Trophoblast cell (in vitro differentiated cells and primary cell): Measurements from ENCODE around the gene FBXL19.

Experiments used
- DNase-seq, 2 donors: peaks; one replicate each; pipeline ENCODE4 v3.0.0-alpha.2; 2016
- H2AFZ ChIP-seq: 2 replicates; pipeline ENCODE4 v1.6.1; 2013; ENCODE audit warnings: low read length, moderate library complexity, mild to moderate bottlenecking; ENCODE audit not compliant: insufficient read depth, poor library complexity
- H2AK5ac ChIP-seq: 2 replicates; pipeline ENCODE4 v1.6.1; 2013; ENCODE audit warnings: mild to moderate bottlenecking, low read length
- H2BK120ac ChIP-seq: 2 replicates; pipeline ENCODE4 v1.6.1; 2013; ENCODE audit warnings: low read length, mild to moderate bottlenecking, moderate library complexity; ENCODE audit not compliant: insufficient read depth, poor library complexity
- H2BK12ac ChIP-seq: 2 replicates; pipeline ENCODE4 v1.6.1; 2013; ENCODE audit warnings: mild to moderate bottlenecking, low read length, moderate library complexity
- H2BK5ac ChIP-seq: 2 replicates; pipeline ENCODE4 v1.6.1; 2013; ENCODE audit warnings: low read length, low read depth, moderate library complexity, mild to moderate bottlenecking; ENCODE audit not compliant: poor library complexity
- H3K14ac ChIP-seq: 2 replicates; pipeline ENCODE4 v1.6.1; 2013; ENCODE audit warnings: mild to moderate bottlenecking, low read length
- H3K18ac ChIP-seq: 2 replicates; pipeline ENCODE4 v1.6.1; 2013; ENCODE audit warnings: mild to moderate bottlenecking, low read length
- H3K23ac ChIP-seq: 2 replicates; pipeline ENCODE4 v1.6.1; 2013; ENCODE audit warnings: low read length
- H3K27ac ChIP-seq: 2 replicates; pipeline ENCODE4 v1.5.1; 2013; ENCODE audit warnings: low read depth, mild to moderate bottlenecking, inconsistent platforms, low read length, moderate library complexity
- H3K27me3 ChIP-seq: 2 replicates; pipeline ENCODE4 v1.6.1; 2013; ENCODE audit warnings: inconsistent platforms, mild to moderate bottlenecking, low read length, moderate library complexity; ENCODE audit not compliant: insufficient read depth
- H3K36me3 ChIP-seq, 2 experiments: 1 replicate in 1 of 2; 2 replicates in 1 of 2; pipeline ENCODE4 v1.6.1; 2013; ENCODE audit warnings: low read length in 2 of 2, mild to moderate bottlenecking in 2 of 2, moderate library complexity in 1 of 2; ENCODE audit not compliant: insufficient read depth in 2 of 2, control insufficient read depth in 1 of 2
- H3K4ac ChIP-seq: 2 replicates; pipeline ENCODE4 v1.6.1; 2013; ENCODE audit warnings: low read depth, mild to moderate bottlenecking, low read length, moderate library complexity
- H3K4me1 ChIP-seq, 2 experiments: 1 replicate in 1 of 2; 2 replicates in 1 of 2; pipeline ENCODE4 v1.6.1; 2013; ENCODE audit warnings: low read length in 2 of 2, mild to moderate bottlenecking in 2 of 2, moderate library complexity in 1 of 2; ENCODE audit not compliant: insufficient read depth in 2 of 2, control insufficient read depth in 1 of 2
- H3K4me2 ChIP-seq: 2 replicates; pipeline ENCODE4 v1.6.1; 2013; ENCODE audit warnings: inconsistent platforms, mild to moderate bottlenecking, low read length, moderate library complexity
- H3K4me3 ChIP-seq: 2 replicates; pipeline ENCODE4 v1.5.1; 2013; ENCODE audit warnings: mild to moderate bottlenecking, low read depth, low read length, inconsistent platforms
- H3K79me1 ChIP-seq: one replicate; pipeline ENCODE4 v1.6.1; 2013; ENCODE audit warnings: low read length
- H3K79me2 ChIP-seq: 2 replicates; pipeline ENCODE4 v1.6.1; 2013; ENCODE audit warnings: low read length, mild to moderate bottlenecking; ENCODE audit not compliant: control insufficient read depth, insufficient read depth, poor library complexity
- H3K9ac ChIP-seq: 2 replicates; pipeline ENCODE4 v1.6.1; 2013; ENCODE audit warnings: mild to moderate bottlenecking, low read length
- H3K9me3 ChIP-seq: 2 replicates; pipeline ENCODE4 v1.6.1; 2013; ENCODE audit warnings: low read depth, mild to moderate bottlenecking, control low read depth, inconsistent platforms, low read length; ENCODE audit not compliant: insufficient read depth
- H4K12ac ChIP-seq: 2 replicates; pipeline ENCODE4 v1.6.1; 2013; ENCODE audit warnings: low read depth, mild to moderate bottlenecking, low read length, moderate library complexity
- H4K8ac ChIP-seq: 2 replicates; pipeline ENCODE4 v1.6.1; 2013; ENCODE audit warnings: low read depth, mild to moderate bottlenecking, low read length, moderate library complexity
- H4K91ac ChIP-seq: one replicate; pipeline ENCODE4 v1.6.1; 2013; ENCODE audit warnings: low read depth, mild to moderate bottlenecking, low read length, moderate library complexity
- WGBS: extraction: QIAGEN DNeasy Blood & Tissue Kit; methylation state at CpG from one replicate; pipeline ENCODE4 v1.1.7; 2013; ENCODE audit warnings: missing lambda C conversion rate; ENCODE audit not compliant: insufficient read length, insufficient coverage; ENCODE audit errors: extremely low coverage; 5-methylcytosine and 5-hydroxymethylcytosine counted together

The FBXL19 gene

GRCh38 chr16:30927789-30928378 lies 4.5 kb downstream of the FBXL19 start:
- Histone ChIP-seq H2AK5ac (no peak overlapping the region), H3K27ac (no peak overlapping the region), H2AFZ (no peak overlapping the region), H3K79me1 (peaks cover 8% of the 10 kb centered on the region), H4K12ac (no peak overlapping the region), H3K4ac (no peak overlapping the region), H2BK12ac (no peak overlapping the region), H3K9me3 (no peaks in the 10 kb centered on the region), H3K9ac (no peak overlapping the region), H3K23ac (no peak overlapping the region), H4K8ac (no peak overlapping the region), H3K18ac (no peak overlapping the region), H3K4me2 (no peak overlapping the region), H2BK120ac (no peak overlapping the region), H3K79me2 (peaks cover 6% of the 10 kb centered on the region), H4K91ac (no peak overlapping the region), H3K4me1 (peaks cover 4 to 5% of the 10 kb centered on the region in 2 experiments), H3K27me3 (no peaks in the 10 kb centered on the region), H3K14ac (no peak overlapping the region), H3K4me3 (no peak overlapping the region), H2BK5ac (no peak overlapping the region), H3K36me3 (peaks cover 57 to 66% of the 10 kb centered on the region in 2 experiments)
- DNase-seq, result no peak
- no CpG with 5 or more reads among the region's 15 CpGs for WGBS

- Histone ChIP-seq H2BK120ac (no peak overlapping the region), H3K27ac (no peak overlapping the region), H3K27me3 (no peaks in the 10 kb centered on the region), H3K4me1 (peaks cover 4 to 5% of the 10 kb centered on the region in 2 experiments), H3K23ac (no peak overlapping the region), H2BK12ac (no peak overlapping the region), H3K14ac (no peak overlapping the region), H3K18ac (no peak overlapping the region), H2AK5ac (no peak overlapping the region), H3K4me2 (no peak overlapping the region), H3K9me3 (no peaks in the 10 kb centered on the region), H2AFZ (no peak overlapping the region), H3K9ac (no peak overlapping the region), H3K4me3 (no peak overlapping the region), H3K79me1 (peaks cover 6% of the 10 kb centered on the region), H2BK5ac (no peak overlapping the region), H3K79me2 (peaks cover 4% of the 10 kb centered on the region), H4K8ac (no peak overlapping the region), H3K4ac (no peak overlapping the region), H4K12ac (no peak overlapping the region), H3K36me3 (peaks cover 58 to 67% of the 10 kb centered on the region in 2 experiments), H4K91ac (no peak overlapping the region)
- DNase-seq, result no peak
- no CpG with 5 or more reads among the region's 11 CpGs for WGBS
These were observed 5.0 kb downstream of the FBXL19 start for GRCh38 chr16:30928390-30928789.

- no peak for DNase-seq
- Histone ChIP-seq H3K9ac (no peak overlapping the region), H3K23ac (no peak overlapping the region), H2AFZ (no peak overlapping the region), H2BK12ac (no peak overlapping the region), H3K4me3 (no peak overlapping the region), H3K27me3 (no peaks in the 10 kb centered on the region), H4K8ac (no peak overlapping the region), H3K79me2 (peaks cover 2% of the 10 kb centered on the region), H2BK120ac (no peak overlapping the region), H2AK5ac (no peak overlapping the region), H4K91ac (no peak overlapping the region), H3K4me2 (no peak overlapping the region), H3K9me3 (no peaks in the 10 kb centered on the region), H3K36me3 (peaks cover 64 to 71% of the 10 kb centered on the region in 2 experiments), H3K14ac (no peak overlapping the region), H4K12ac (no peak overlapping the region), H3K79me1 (peaks cover 2% of the 10 kb centered on the region), H3K4ac (no peak overlapping the region), H3K27ac (no peak overlapping the region), H2BK5ac (no peak overlapping the region), H3K4me1 (peaks cover 4 to 5% of the 10 kb centered on the region in 2 experiments), H3K18ac (no peak overlapping the region)
- WGBS, result no CpG with 5 or more reads among the region's 7 CpGs
These were observed 5.8 kb downstream of the FBXL19 start for GRCh38 chr16:30929167-30929566.

GRCh38 chr16:30930160-30930571 lies 6.8 kb downstream of the FBXL19 start:
- Histone ChIP-seq H2AFZ (no peak overlapping the region), H3K9me3 (no peaks in the 10 kb centered on the region), H3K4me3 (no peak overlapping the region), H3K27me3 (no peaks in the 10 kb centered on the region), H3K79me1 (no peaks in the 10 kb centered on the region), H3K14ac (no peak overlapping the region), H2BK12ac (no peak overlapping the region), H4K12ac (no peak overlapping the region), H3K4ac (no peak overlapping the region), H4K8ac (no peak overlapping the region), H3K4me1 (no peaks in the 10 kb centered on the region), H3K36me3 (peaks cover 71 to 78% of the 10 kb centered on the region in 2 experiments), H3K4me2 (no peak overlapping the region), H3K23ac (no peak overlapping the region), H2BK5ac (no peak overlapping the region), H3K79me2 (no peaks in the 10 kb centered on the region), H3K18ac (no peak overlapping the region), H2AK5ac (no peak overlapping the region), H3K27ac (no peak overlapping the region), H2BK120ac (no peak overlapping the region), H3K9ac (no peak overlapping the region), H4K91ac (no peak overlapping the region)
- no CpG with 5 or more reads among the region's 35 CpGs for WGBS
- DNase-seq, result no peak
